ENCODE results near the gene KIF18B.

The KIF18B gene

DNA sequence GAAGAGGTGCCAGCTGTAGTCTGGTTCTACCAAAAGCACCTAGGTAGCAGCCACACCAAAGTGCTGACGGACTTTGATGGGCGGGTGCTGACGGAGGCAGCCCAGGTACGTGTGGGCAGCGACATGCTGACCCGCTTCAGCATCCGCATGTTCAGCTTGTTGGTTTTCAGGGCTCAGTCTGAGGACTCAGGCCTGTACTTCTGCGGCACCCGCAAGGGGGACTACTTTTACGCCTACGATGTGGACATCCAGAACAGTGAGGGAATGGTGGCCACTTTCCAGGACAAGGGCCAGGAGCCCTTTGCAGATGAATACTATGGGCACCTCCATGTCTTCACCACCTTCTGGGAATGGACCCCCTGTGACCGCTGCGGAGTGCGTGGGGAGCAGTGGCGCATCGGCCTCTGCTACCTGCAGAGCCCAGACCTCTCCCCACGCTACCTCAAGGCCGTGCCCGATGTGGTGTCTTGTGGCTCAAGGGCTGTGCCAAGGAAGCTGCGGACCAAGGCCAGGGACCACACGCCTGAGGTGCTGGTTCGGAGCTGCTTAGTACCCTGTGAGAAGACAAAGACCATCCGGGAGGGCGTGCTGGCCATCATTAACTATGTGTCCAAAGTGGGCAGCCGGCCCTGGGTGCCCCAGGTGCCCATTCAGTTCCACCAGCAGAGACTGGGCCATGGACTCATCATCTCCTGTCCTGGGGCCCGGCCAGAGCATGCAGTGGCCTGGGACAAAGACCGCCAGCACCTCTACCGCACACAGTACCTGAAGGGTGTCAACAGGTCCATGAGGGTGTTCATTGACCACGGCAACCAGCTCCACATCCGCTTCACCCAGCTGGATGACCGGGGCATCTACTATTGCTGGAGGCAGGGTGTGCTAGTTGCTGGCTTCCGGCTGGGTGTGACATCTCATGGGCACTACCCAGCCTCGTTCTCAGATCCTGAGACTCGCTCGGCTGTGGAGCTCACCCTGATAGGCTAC is 43.3 kb downstream of the KIF18B start:
- no peak for DNase-seq

GRCh38 chr17:44903012-44903685 is 44.4 kb downstream of the KIF18B start:
- DNase-seq, result no peak

DNA sequence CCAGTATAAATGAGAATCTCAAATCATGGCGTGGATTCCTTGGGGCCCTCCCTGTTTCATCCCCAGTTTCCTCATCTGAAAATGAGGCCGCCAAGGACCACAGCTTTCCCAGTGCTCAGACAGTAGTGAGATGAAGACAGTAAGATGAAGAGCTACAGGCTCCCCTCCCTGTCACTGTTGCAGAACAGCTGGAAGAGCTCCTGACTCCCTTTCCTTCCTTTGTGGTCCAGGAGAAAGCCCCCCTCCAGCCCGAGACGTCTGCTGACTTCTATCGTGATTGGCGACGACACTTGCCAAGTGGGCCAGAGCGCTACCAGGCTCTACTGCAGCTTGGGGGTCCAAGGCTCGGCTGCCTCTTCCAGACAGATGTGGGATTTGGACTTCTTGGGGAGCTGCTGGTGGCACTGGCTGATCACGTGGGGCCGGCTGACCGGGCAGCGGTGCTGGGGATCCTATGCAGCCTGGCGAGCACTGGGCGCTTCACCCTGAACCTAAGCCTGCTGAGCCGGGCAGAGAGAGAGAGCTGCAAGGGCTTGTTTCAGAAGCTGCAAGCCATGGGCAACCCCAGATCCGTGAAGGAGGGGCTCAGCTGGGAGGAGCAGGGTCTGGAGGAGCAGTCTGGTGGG is 45.3 kb downstream of the KIF18B start:
- no peak for DNase-seq

GRCh38 chr17:44901411-44901921 is 46.1 kb downstream of the KIF18B start:
- no peak for DNase-seq

DNA sequence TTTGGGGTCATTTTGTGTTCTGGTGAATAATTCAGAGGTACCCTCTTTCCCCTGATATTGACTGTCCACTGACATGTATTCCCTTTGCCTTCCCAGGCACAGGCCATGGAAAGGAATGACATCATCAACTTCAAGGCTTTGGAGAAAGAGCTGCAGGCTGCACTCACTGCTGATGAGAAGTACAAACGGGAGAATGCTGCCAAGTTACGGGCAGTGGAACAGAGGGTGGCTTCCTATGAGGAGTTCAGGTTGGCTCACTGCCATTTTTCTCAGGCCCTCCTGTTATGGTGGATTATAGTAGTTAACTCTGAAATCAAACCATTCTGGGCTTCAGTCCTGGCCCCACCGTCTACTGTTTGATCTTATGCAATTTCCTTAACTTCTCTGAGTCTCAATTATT is 46.7 kb downstream of the KIF18B start:
- peak; percentile 72 for DNase-seq

DNA sequence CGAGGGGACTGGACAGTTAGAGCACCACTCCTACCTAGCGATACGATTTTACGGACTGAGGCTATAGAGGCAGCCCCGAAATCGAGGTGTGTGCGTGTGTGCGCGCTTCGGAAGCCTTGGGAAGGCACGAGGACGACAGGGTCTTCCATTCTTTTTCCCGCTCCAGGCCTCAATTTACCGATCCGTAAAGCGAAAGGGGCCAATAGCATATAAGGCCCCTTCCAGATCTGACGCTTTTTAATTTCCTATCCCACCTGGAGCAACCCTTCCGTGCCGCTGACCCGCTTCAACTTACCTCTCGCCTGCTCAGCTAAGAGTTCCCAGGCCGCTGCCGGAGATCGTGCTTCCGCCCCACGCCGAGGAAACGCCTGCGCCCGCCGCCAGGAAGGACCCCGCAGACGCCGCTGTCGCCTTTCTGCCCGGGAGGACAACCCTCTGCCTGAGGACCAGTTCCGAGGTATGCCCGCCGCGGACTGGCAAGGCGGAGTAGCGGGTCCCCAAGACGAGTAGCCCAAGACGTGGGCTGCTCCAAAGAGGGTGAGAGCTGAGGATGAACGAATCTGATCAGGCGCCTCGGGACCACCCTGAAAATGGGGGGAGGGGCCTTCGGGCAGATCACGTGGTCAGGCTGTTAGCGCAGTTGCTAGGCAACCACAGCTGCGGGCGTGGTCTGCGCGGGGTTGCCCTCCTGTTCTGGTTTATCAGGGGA is 48.3 kb downstream of the KIF18B start, which contains the start of gene EFTUD2:
Gene EFTUD2, minus strand, starts transcription at position 372 of the 709 bp plus-strand sequence. CDS start 4,924 bp downstream, outside the sequence.
- peak; percentile 87 for DNase-seq

DNA sequence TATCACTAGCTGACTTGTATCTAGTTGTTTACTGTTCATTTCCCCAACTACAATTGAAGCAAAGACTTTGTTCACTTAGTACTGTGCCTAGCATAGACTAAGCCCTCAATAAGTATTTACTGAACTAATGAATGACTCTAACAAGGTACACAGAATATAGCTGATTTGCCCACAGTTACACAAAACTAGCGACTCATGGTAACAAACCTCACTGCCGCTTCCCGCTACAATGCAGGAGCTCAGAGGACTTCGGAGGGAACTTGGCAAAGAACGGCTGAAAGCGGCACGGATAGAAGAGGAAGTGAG is 48.9 kb downstream of the KIF18B start:
- DNase-seq, result no peak

- DNase-seq, result no peak
Observed at GRCh38 chr17:44894642-44895041, 52.9 kb downstream of the KIF18B start.

DNA sequence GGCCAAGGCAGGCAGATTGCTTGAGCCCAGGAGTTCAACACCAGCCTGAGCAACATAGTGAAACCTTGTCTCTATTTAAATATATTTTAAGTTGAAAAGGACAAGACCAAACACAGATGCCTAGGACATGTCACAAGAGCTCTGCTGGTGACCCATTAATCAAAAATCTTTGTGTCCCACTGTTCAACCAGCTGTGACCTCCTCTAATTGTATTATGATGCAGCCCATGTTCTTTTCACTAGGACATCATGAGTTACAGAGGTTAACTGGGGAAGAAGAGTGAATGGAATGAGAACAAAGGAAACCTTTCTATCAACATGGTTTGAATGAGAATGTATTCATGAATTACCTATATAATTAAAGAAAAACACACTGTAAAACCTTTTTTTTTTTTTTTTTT is 55.3 kb downstream of the KIF18B start:
- no peak for DNase-seq

- DNase-seq, result no peak
Observed at GRCh38 chr17:44889003-44889402, 58.6 kb downstream of the KIF18B start.

DNA sequence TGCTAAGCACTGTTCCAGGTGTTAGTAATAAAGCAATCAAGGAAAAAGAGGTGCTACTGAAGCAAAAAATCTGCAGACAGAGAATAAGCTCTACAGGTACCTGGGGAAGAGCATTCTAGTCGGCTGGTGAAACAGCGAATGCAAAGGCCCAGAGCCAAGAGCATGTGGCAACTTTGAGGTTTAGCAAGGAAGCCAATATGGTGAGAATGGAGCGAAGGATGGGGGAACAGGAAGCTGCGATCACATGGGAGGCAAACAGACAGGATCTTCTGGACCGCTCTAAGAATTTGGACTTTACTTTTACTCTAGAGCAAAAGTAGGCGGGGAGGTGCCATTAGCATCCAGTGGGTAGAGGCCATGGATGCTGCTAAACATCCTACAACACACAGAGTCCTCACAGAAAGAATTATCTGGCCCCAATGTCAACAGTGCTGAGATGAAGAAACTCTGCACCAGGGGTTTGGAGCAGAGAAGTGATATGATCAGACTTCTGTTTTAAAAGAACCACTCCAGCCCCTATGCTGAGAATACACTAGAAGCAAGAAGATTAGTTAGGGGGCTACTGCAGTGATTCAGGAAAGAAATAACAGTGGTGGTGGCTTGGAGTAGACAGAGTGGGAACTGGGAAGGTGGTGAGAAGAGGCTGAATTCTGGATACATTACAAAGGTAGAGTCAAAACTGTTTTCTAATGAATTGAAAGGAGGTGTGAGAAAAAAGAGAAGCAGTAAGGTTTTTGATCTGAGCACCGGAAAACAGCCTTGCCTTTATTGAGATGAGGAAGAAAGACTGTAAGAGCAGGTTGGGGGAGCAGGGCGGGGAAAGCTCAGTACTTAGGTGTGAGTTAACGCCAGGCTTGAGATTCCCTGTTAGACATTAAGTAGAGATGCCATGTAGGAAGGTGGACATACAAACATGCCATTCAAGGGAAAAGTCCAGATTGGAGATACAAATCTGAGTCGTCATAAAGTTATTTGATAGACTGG is 59.3 kb downstream of the KIF18B start:
- DNase-seq, result no peak

GRCh38 chr17:44887016-44887415 is 60.6 kb downstream of the KIF18B start:
- DNase-seq, result no peak

DNA sequence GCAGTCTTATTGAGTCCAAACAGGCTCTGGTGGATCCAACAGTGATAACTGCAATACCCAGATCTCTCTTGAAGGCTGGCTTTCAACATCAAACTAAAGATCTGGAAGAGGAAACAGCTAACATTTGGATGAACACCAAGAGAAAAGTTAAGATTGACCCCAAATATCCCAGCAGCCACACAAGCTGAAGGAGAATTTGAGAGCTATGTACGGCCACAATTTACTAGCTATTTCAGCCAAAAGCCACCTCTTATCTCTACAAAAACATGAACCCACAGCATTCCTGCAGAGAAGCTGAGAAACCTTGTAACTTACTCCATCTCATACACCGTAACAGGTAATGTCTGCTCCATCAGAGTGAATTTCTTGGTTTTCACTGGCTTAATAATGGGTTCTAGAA is 62.6 kb downstream of the KIF18B start:
- DNase-seq, result no peak

GRCh38 chr17:44881145-44881544 is 66.4 kb downstream of the KIF18B start:
- no peak for DNase-seq

DNA sequence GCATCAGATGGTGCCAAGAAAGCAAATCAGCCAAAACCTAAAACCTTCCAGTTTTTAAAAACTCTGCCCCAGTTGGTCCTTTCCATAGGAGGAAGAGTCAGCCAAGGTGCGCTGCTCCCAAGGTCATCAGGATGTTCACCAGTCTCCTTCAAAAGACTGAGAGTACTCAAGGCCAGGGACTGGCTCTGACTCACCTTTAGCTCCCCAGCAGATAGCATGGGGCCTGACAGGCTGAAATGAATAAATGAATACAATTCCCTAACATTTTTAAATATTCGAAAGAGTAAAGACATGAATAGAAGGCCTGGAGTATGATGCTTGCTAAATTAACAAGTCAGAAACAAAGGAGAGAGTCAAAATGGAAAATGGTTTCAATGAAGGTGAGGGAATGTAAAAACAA is 67.5 kb downstream of the KIF18B start:
- DNase-seq, result no peak

- no peak for DNase-seq
Observed at GRCh38 chr17:44879376-44879775, 68.2 kb downstream of the KIF18B start.

- DNase-seq, result peak; percentile 34
Observed at GRCh38 chr17:44878627-44879221, 68.8 kb downstream of the KIF18B start.

DNA sequence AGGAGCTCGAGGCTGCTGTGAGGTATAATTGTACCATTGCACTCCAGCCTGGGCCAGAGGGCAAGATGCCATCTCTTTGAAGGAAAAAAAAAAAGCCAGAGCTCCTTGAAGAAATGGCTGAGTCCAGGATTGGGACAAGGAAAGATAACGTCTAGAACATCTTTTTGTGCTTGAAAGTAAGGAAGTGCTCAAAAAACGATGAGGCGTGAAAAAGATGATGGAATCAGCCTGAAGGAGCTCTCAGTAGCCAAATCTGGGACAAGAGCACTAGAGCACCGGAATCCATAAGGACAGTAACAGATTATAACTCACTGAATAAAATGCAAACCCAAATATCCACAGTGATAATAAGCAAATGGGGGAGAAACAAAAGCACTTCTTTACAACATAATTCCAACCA is 70.5 kb downstream of the KIF18B start:
- DNase-seq, result no peak

DNA sequence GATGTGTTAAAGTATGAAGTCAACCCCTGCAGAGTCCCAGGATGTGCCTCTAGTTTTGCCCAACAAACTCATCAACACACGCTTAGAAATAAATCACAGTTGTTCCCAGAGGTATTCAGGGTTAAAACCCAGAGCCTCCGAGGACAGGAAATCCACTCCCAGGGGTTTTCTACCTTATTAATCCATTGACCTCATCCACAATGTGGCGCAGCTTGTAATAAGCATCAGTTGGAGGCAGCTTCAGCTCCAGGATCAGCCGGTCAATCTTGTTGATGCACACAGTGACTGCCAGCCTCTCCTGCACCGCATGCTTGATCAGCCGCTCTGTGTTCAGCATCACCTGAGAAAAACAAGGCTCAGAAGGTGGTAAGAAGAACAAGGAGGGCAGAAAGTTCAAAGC is 71.8 kb downstream of the KIF18B start:
- no peak for DNase-seq

All from fibroblast of skin of abdomen (primary cell).